ENCODE results near the gene ZCCHC13.
A peak's percentile ranks its signal among the peaks of the same experiment; 100 is the strongest.
"Not testable (repeated sequence)": the region's sequence is repeated elsewhere in the genome, so short reads cannot be mapped to it uniquely, and the experiment has no call there.

ZCCHC13 gene
- 0 reads per million in 2 donors for total RNA-seq

- no peak for DNase-seq
Measured at GRCh38 chrX:74304016-74304415, at the start of gene ZCCHC13. ZCCHC13 (plus strand) TSS chrX:74304180; CDS start chrX:74304267, 87 bp downstream.

DNA sequence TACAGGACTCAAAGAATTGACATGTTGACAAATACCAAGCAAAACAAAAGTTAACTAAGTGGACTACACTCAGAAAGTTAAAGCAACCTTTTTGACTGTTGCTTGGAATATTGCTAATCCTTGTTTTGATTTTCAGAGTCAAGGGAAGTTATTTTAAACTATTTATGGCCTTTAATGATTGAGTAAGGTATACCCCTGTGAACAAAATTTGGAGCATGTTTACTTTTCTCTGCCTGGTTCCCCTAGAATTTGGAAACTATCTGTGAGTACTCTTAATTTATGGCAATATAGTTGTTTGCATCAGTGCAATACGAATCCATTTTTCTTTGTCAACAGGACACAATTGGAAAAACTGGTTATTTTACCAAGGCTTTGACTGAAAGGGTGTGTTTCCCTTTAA is 45.9 kb upstream of the ZCCHC13 start:
- not testable (repeated sequence) for DNase-seq

DNA sequence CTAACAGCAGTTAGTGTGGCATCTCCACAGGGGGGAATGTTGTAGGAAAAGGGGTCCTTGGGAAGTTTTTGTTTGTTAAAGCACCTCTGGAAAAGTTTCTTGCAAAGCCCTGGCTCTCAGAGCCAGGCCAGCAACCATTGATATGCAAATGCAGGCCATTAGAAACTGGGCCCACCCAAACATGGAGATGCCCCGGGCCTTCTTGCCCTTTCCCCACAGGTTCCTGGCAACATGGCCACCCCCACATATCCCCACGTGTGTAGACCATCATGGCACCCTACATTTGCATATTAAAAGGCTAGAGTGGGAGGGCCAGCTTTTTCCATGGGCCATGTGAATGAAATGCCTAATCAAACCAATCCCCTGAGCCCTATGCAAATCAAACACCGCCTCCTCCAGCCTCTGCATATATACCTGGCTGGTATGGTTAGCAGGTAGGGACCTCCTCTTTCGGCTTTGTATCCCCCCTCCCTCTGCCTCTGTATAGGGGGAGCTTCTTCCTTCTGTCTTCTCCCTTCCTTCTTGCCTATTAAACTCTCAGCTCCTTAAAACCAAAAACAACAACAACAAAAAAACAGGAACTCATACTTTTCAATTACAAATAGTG is 44.0 kb upstream of the ZCCHC13 start:
- no peak for DNase-seq

DNA sequence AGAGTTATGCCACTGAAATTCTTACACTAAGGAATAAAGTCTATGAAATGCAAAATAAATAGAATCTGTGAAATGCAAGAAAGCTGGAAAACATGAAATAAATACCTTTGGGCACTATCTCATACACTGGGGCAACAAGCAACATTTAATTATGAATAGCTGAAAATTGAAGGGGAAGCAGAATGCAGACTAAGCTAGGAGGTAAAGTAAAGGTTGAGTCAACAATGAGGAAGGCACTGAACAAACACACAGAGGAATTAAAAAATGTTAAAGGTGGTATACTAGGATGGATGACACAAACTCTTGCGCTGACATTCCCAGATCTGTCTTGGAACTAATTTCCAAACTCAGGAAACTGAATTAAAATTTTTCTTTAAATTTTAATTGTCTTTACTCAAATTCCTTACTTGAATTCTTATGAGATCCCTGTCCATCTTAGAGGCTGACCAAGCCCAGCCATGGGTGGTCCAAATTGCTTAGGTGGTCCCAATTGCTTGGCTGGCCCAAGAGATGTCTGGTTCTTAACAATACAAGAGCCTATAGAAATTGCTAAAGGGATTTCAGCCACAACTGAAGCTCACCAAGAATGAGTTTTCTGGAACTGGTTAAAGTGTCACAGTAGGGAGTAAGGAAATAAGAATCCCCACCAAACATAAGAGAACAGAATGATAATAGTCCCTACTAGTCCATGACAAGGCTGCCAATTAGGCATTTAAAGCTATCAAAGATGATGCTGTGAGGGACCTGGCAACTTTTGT is 41.3 kb upstream of the ZCCHC13 start:
- DNase-seq: no peak

DNA sequence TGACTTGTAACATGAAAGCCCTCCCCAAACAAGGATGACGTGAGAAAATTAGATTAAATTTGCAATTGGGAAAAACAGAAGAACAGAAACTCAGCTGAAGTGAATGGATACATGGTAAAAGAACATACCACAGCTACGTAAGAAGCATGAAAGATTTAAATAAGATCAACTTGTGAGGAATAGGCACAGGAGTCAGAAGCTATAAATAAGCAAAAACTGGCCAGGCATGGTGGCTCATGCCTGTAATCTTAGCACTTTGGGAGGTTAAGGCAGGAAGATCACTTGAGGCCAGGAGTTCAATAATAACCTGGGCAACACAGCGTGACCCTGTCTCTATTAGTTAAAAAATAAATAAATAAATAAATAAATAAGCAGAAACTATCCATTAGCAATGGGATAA is 33.6 kb upstream of the ZCCHC13 start:
- no peak for DNase-seq

GRCh38 chrX:74272230-74272629 is 31.8 kb upstream of the ZCCHC13 start:
- DNase-seq: peak in 1 of 5 experiments; percentile 14

GRCh38 chrX:74274516-74274915 is 29.5 kb upstream of the ZCCHC13 start:
- no peak for DNase-seq

DNA sequence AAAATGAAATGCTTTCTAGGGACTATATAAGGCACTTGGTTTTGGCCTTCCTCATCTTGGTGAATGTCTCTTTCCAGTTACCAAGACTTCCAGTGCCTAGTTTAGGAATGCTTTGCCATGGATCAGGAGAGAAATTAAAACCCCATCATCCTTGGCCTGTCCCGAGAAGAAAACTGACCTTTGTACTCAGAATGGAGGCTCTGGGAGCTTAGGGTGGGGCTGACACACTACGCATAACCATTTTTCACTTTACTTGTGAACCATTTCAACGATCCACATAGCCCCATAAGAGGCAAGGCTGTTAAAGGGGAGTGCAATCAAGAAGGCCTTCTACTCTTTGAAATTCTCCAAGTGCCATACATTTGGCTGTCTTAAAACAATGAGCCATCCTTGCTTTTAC is 26.7 kb upstream of the ZCCHC13 start:
- DNase-seq: no peak

- DNase-seq: no peak
Measured at GRCh38 chrX:74277846-74278245, 26.1 kb upstream of the ZCCHC13 start.

GRCh38 chrX:74280759-74281158 is 23.2 kb upstream of the ZCCHC13 start:
- DNase-seq: no peak

- no peak for DNase-seq
Measured at GRCh38 chrX:74284391-74284952, 19.5 kb upstream of the ZCCHC13 start.

DNA sequence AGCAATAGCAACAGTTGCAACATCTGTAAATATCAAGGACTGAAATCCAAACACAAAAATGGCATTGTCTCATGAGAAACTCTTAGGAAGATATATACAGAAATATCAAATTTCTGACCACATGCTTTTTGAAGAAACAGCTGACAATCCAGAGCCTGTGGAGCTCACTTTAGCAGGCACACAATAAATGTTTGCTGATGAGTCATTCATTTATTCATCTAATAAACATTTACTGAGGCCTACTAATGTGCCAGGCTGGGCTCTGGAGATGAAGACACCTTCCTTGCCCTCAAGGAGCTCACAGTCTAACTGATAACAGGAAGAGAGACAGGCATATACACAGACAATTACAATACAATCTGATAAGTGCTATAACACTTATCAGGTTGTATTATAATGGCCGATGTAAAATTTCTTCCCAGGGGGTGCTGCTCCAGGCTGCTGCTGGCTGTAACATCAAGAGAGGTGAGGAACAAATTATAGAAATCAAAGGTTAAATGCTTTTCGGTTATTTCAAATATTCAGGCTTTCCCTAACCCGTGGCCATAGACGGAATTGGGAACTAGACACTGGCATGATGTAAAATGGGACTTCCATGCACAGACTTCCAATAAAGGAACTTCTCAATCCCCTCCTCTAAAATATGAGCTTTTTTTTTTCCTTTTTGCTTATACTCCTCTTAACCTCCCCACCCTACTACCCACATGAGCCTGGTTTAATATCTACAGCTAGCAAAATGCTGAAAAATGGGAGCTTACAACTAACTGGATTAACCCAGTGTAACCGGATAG is 16.8 kb upstream of the ZCCHC13 start:
- DNase-seq: no peak

DNA sequence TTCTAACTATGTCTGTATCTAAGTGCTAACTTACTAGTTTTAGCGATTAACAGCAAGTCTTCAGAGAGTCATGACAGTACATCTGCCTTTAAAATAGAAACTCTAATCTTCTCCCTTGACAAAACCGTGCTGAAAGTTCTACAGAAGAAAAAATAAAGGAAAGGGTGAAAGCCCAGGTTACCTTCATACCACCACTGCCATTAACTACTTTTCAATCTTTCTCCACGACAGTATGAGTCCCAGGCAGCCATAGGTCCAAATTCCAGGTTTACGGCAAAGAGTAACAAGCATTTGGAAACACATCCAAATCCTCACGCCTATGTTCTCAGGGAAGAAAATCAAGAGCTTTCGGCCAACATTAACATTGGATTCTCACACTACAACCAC is 12.4 kb upstream of the ZCCHC13 start:
- DNase-seq: no peak

DNA sequence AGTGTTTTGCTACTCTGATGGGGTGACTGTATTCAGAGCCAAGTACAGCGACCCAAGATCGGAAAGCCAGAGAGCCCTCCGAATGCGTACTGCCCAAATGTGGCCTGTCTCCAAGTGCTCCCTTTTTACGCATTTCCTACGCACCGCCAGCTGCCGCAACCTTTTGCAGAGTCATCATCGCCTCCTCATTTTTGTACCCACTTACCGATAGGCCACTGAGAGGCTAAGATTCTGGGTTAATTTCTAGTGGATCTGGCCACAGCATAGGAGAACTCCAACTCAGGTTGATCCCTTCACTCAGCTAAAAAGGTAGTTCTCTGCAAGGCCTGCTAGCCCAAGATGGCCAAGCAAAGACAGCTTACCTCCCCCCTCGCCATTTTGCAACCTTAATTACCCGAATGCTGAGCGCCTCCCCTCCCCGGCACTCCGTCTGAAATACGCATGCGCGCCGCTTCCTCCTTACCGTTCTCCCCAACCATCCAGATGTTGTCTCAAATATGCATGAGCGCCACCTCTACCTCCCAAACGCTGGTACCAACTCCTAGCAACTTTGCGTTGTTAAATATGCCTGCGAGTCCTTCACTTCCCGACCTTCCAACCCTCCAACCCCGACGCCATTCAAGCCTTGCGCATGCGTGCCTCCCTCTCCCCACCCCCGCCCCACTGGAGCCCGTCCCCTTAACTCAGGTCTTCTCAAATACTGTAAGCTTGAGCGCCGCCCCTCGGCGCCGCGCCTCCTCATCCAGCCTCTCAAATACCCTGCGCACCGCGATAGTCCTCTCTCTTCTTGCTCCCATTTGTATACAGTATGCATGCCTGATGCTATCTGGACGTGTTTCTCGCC is 11.8 kb upstream of the ZCCHC13 start:
- peak; percentile 55 to 91 (median 74) for DNase-seq

GRCh38 chrX:74292808-74293123 is 11.2 kb upstream of the ZCCHC13 start:
- no peak for DNase-seq

DNA sequence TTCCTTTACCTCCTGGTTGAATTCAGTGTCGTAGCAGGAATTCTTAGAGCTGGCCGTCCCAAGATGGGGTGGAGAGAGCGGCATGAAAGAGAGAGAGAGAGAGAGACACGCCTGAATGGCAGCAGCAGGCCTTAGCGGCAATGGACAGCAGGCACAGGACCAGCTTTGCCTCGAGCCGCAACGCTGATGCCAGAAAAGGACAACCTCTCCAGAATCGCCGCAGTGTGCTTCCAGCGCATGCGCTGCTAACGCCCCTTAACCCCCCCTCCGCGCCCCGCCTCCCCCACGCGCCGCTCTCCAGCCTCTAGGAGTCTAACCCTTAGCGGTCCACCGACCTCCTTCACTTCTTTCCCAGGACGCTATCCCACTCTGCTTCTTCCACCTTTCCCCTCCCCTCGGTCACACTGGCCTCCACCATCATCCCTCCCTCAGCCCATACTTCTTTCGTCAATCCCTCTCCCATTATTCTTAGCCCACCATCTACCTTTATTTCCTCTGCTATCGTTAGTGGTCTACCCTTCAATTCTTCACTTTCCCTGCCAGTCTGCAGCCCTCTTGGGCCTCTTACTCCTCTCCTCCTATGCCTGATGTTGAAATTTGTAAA is 10.5 kb upstream of the ZCCHC13 start:
- DNase-seq: peak; percentile 39 to 74 (median 46)

GRCh38 chrX:74295101-74295500 is 8.9 kb upstream of the ZCCHC13 start:
- no peak for DNase-seq

DNA sequence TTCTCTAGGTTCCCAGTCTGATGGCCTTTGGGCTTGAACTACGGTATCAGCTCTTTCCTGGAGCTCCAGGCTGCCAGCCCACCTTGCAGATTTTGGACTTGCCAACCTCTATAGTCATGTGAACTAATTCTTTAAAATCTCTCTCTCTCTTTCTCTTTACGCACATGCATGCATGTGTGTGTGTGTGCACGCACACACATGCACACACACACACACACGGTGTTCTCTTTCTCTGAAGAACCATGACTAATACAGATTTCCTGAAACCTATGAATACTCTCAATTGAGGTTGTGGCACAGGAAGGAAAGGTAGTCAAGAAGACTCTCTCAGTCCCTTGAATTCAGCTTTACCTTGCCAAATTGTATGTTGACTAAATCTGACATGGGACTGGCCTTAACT is 6.2 kb upstream of the ZCCHC13 start:
- peak in 1 of 5 experiments; percentile 53 for DNase-seq

DNA sequence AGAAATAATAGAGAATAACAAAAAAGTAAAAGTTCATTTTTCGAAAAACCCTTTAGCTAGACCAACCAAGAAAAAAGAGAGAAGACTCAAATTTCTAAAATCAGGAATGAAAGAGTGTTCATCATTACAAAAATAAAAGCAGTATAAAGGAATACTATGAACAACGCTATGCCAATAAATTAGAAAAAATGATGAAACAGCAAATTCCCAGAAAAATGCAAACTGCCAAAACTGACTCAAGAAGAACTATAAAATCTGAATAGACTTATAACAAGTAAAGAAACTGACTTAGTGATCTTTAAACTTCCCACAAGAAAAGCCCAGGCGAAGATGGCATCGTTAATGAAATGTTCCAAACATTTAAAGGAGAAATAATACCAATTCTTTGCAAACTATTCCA is 3.1 kb upstream of the ZCCHC13 start:
- DNase-seq: no peak

DNA sequence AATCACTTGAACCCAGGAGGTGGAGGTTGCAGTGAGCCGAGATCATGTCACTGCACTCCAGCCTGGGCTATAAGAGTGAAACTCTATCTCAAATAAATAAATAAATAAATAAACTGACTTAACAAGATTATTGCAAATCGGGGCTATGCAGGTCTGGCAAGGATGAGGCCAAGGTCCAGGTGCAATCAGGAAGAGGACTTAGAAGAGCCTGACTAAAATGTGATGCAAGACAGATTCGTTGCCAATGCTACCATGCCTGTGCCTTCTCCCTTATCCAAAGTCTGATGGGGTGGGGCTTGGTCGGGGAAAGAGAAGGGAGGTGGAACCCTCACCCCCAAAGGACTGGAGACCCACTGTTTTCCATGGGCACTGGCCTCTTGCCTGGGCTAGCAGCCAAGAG is 14.7 kb downstream of the ZCCHC13 start:
- DNase-seq: no peak

DNA sequence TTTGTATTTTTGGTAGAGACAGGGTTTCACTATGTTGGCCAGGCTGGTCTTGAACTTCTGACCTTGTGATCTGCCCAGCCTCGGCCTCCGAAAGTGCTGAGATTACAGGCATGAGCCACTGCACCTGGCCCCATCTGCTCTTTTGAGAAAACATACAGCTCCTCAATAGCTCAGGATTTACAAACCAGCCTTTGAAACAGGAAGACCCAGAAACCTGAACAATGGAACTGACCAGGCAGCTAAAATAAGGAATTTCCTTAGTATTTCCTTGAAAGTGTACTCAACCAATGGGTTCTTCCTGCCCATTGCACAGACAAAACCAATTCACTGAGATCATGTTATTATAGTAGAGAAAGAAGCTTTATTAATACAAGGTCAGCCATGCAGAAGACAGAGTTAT is 15.3 kb downstream of the ZCCHC13 start:
- DNase-seq: not testable (repeated sequence)

- DNase-seq: no peak
Measured at GRCh38 chrX:74321191-74321590, 17.2 kb downstream of the ZCCHC13 start.
